ENCODE data around the gene WNK4. TPM values are rescaled to one million over a fixed set of nuclear protein-coding genes. Genes with fewer than 3 reads are reported as not detected.

Gene WNK4
- total and polyA plus RNA-seq, 9 of the 15 experiments (the other 6 are each of a cell fraction or from before 2014, with no cell fraction given) = 0.32 to 25.8 (median 4.5) TPM

DNA sequence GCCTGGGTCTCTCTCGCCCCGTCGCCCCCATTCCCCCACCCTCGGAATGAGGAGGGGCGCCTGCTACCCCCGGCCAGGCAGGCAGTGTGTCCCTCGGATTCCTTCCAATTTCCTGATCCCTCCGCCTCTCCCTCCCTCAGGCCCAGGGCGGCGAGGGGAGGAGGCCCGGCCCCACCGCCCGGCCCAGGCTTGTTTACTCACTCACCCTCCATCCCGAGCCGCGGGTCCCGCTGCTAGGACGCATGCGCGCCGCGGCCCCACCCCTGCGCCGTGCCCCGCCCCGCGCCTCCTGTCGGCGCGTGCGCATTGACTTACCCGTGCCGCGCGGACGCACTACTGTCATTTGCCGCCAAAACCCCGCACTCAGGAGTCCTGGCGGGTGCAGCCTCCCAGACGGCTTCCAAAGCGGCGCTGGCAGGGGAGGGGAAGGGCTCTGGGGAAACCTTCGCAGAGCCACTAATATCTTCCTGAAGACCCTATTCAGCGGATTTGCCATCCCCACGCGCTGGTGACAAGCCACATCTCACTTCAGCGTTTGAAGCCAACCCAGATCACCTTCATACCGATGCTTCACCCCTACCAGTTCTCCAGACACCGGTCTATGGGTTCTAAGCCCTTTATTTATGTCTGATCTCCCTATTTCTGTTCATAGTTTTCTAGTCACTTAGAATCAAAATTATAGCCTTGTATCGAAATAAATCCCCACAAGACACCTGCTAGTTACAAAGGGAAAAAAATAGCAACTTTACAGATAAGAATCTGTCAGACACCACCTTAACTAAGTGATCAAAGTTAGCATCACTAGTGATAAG, 35.4 kb upstream of the WNK4 start, which contains the start of gene EZH1 (continued):
- TF ChIP-seq POLR3G (IDR thresholded peaks at IDR 0.05; ENCODE audit: extremely low read depth, insufficient read length, insufficient replicate concordance) (no peak), MECOM (CRISPR knock-in tag; IDR thresholded peaks at IDR 0.05) (no peak), RNF2 (IDR thresholded peaks at IDR 0.05) (peak; percentile 83), GTF2A2 (tag; IDR thresholded peaks at IDR 0.05) (no peak), NFIX (CRISPR knock-in tag; IDR thresholded peaks at IDR 0.05; ENCODE audit: low read depth) (no peak), ZNF586 (CRISPR knock-in tag; conservative IDR thresholded peaks at IDR 0.05) (no peak), TAF7 (tag; IDR thresholded peaks at IDR 0.05) (no peak; the same call in 1 of the 2 replicates), RBM15 (IDR thresholded peaks at IDR 0.05; ENCODE audit: insufficient read depth, low read length) (no peak), COPS2 (conservative IDR thresholded peaks at IDR 0.05) (no peak), NUFIP1 (IDR thresholded peaks at IDR 0.05; ENCODE audit: partially characterized antibody) (no peak), CC2D1A (IDR thresholded peaks at IDR 0.05) (no peak), FOSL1 (tag; conservative IDR thresholded peaks at IDR 0.05) (no peak), FUS (optimal IDR thresholded peaks at IDR 0.05; ENCODE audit: low read depth, low read length) (no peak), HDAC2 (IDR thresholded peaks at IDR 0.05) (0 out of 2 replicates have a peak, but pooled peaks have one; percentile 53), ZNF121 (CRISPR knock-in tag; conservative IDR thresholded peaks at IDR 0.05) (no peak), HNRNPUL1 (IDR thresholded peaks at IDR 0.05; ENCODE audit: low read length) (no peak)
- TF ChIP-seq, protein P1, sequence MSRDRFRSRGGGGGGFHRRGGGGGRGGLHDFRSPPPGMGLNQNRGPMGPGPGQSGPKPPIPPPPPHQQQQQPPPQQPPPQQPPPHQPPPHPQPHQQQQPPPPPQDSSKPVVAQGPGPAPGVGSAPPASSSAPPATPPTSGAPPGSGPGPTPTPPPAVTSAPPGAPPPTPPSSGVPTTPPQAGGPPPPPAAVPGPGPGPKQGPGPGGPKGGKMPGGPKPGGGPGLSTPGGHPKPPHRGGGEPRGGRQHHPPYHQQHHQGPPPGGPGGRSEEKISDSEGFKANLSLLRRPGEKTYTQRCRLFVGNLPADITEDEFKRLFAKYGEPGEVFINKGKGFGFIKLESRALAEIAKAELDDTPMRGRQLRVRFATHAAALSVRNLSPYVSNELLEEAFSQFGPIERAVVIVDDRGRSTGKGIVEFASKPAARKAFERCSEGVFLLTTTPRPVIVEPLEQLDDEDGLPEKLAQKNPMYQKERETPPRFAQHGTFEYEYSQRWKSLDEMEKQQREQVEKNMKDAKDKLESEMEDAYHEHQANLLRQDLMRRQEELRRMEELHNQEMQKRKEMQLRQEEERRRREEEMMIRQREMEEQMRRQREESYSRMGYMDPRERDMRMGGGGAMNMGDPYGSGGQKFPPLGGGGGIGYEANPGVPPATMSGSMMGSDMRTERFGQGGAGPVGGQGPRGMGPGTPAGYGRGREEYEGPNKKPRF (IDR thresholded peaks at IDR 0.05; ENCODE audit: low read depth, low read length) = no peak
- TF ChIP-seq, protein P2, sequence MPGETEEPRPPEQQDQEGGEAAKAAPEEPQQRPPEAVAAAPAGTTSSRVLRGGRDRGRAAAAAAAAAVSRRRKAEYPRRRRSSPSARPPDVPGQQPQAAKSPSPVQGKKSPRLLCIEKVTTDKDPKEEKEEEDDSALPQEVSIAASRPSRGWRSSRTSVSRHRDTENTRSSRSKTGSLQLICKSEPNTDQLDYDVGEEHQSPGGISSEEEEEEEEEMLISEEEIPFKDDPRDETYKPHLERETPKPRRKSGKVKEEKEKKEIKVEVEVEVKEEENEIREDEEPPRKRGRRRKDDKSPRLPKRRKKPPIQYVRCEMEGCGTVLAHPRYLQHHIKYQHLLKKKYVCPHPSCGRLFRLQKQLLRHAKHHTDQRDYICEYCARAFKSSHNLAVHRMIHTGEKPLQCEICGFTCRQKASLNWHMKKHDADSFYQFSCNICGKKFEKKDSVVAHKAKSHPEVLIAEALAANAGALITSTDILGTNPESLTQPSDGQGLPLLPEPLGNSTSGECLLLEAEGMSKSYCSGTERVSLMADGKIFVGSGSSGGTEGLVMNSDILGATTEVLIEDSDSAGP (CRISPR knock-in tag; IDR thresholded peaks at IDR 0.05) = no peak
- TF ChIP-seq, protein P3, sequence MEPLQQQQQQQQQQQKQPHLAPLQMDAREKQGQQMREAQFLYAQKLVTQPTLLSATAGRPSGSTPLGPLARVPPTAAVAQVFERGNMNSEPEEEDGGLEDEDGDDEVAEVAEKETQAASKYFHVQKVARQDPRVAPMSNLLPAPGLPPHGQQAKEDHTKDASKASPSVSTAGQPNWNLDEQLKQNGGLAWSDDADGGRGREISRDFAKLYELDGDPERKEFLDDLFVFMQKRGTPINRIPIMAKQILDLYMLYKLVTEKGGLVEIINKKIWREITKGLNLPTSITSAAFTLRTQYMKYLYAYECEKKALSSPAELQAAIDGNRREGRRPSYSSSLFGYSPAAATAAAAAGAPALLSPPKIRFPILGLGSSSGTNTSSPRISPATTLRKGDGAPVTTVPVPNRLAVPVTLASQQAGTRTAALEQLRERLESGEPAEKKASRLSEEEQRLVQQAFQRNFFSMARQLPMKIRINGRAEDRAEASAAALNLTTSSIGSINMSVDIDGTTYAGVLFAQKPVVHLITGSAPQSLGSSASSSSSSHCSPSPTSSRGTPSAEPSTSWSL (CRISPR knock-in tag; IDR thresholded peaks at IDR 0.05; ENCODE audit: borderline replicate concordance) = no peak
- TF ChIP-seq, protein P4, sequence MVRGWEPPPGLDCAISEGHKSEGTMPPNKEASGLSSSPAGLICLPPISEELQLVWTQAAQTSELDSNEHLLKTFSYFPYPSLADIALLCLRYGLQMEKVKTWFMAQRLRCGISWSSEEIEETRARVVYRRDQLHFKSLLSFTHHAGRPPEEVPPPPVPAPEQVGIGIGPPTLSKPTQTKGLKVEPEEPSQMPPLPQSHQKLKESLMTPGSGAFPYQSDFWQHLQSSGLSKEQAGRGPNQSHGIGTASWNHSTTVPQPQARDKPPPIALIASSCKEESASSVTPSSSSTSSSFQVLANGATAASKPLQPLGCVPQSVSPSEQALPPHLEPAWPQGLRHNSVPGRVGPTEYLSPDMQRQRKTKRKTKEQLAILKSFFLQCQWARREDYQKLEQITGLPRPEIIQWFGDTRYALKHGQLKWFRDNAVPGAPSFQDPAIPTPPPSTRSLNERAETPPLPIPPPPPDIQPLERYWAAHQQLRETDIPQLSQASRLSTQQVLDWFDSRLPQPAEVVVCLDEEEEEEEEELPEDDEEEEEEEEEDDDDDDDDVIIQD (CRISPR knock-in tag; IDR thresholded peaks at IDR 0.05) = no peak
- TF ChIP-seq, protein P5, sequence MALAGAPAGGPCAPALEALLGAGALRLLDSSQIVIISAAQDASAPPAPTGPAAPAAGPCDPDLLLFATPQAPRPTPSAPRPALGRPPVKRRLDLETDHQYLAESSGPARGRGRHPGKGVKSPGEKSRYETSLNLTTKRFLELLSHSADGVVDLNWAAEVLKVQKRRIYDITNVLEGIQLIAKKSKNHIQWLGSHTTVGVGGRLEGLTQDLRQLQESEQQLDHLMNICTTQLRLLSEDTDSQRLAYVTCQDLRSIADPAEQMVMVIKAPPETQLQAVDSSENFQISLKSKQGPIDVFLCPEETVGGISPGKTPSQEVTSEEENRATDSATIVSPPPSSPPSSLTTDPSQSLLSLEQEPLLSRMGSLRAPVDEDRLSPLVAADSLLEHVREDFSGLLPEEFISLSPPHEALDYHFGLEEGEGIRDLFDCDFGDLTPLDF (CRISPR knock-in tag; IDR thresholded peaks at IDR 0.05) = peak; percentile 87

Data from K562 (cell line).